ENCODE results near the gene COL4A2.

The COL4A2 gene

GRCh38 chr13:110397436-110398115 lies 90.5 kb downstream of the COL4A2 start:
- no peak overlapping the region for H3K4ac ChIP-seq (ENCODE audit: low read length)
- no peak overlapping the region for H4K8ac ChIP-seq (ENCODE audit: low read depth, low read length)
- no CpG with 5 or more reads among the region's 14 CpGs for WGBS, 2 donors (ENCODE audit: extremely low coverage in 2 of 2, insufficient read length in 2 of 2, insufficient replicate concordance in 1 of 2)
- no peak overlapping the region for H2AFZ ChIP-seq (ENCODE audit: low read length)
- no peak overlapping the region for H2BK120ac ChIP-seq (ENCODE audit: low read depth, low read length)
- H3K18ac ChIP-seq (ENCODE audit: low read length): no peak overlapping the region
- no peak overlapping the region for H2BK15ac ChIP-seq (ENCODE audit: low read length)
- H3K36me3 ChIP-seq (replicated peaks in 1 of 2; ENCODE audit: control insufficient read depth in 2 of 2, insufficient read depth in 2 of 2, low read length in 2 of 2): peaks cover 0 to 16% of the 10 kb centered on the region in 2 donors
- no peak overlapping the region for H2BK12ac ChIP-seq (ENCODE audit: low read length)
- no peak overlapping the region for H3K9ac ChIP-seq (ENCODE audit: low read depth, low read length, poor library complexity)
- no peaks in the 10 kb centered on the region for H3K27me3 ChIP-seq (ENCODE audit: control insufficient read depth in 3 of 3, insufficient read depth in 3 of 3, low read depth in 1 of 3, low read length in 3 of 3)
- no peak overlapping the region for H3K4me3 ChIP-seq (ENCODE audit: low read length in 2 of 2)
- no peak overlapping the region for H3K4me2 ChIP-seq (ENCODE audit: insufficient read depth, low read length, poor library complexity, severe bottlenecking)
- no peak overlapping the region for H2AK5ac ChIP-seq (ENCODE audit: low read depth, low read length)
- no peak for DNase-seq (ENCODE audit: low spot score)
- no peak overlapping the region for H2BK5ac ChIP-seq (ENCODE audit: low read length)
- no peaks in the 10 kb centered on the region for H3K4me1 ChIP-seq (ENCODE audit: control insufficient read depth in 2 of 2, insufficient read depth in 1 of 2, low read depth in 1 of 2, low read length in 2 of 2)
- no peak overlapping the region for H3K14ac ChIP-seq (ENCODE audit: low read length)
- no peaks in the 10 kb centered on the region for H3K79me1 ChIP-seq (ENCODE audit: low read depth, low read length)
- peaks cover 0 to 8% of the 10 kb centered on the region in 2 donors for H3K9me3 ChIP-seq (replicated peaks in 1 of 2; ENCODE audit: control insufficient read depth in 2 of 2, insufficient read depth in 1 of 2, low read depth in 1 of 2, low read length in 2 of 2)
- H3K27ac ChIP-seq (replicated peaks; ENCODE audit: low read length): no peak overlapping the region
- H3K23ac ChIP-seq (ENCODE audit: low read depth, low read length, poor library complexity): no peak overlapping the region
- H4K91ac ChIP-seq (ENCODE audit: low read depth, low read length, poor library complexity): no peak overlapping the region

- H3K4me1 ChIP-seq (ENCODE audit: control insufficient read depth in 2 of 2, insufficient read depth in 1 of 2, low read depth in 1 of 2, low read length in 2 of 2): peaks cover 0 to 1% of the 10 kb centered on the region in 2 donors
- H2BK5ac ChIP-seq (ENCODE audit: low read length): no peak overlapping the region
- peaks cover 0 to 18% of the 10 kb centered on the region in 2 donors for H3K36me3 ChIP-seq (replicated peaks in 1 of 2; ENCODE audit: control insufficient read depth in 2 of 2, insufficient read depth in 2 of 2, low read length in 2 of 2)
- H3K14ac ChIP-seq (ENCODE audit: low read length): no peak overlapping the region
- no peak overlapping the region for H2BK15ac ChIP-seq (ENCODE audit: low read length)
- peaks cover 0 to 6% of the 10 kb centered on the region in 2 donors for H3K9me3 ChIP-seq (replicated peaks in 1 of 2; ENCODE audit: control insufficient read depth in 2 of 2, insufficient read depth in 1 of 2, low read depth in 1 of 2, low read length in 2 of 2)
- WGBS, 2 donors (ENCODE audit: extremely low coverage in 2 of 2, insufficient read length in 2 of 2, insufficient replicate concordance in 1 of 2): no CpG with 5 or more reads among the region's 7 CpGs
- no peak overlapping the region for H3K4me3 ChIP-seq (ENCODE audit: low read length in 2 of 2)
- H3K18ac ChIP-seq (ENCODE audit: low read length): no peak overlapping the region
- no peak overlapping the region for H3K23ac ChIP-seq (ENCODE audit: low read depth, low read length, poor library complexity)
- no peak overlapping the region for H3K27ac ChIP-seq (replicated peaks; ENCODE audit: low read length)
- H3K4me2 ChIP-seq (ENCODE audit: insufficient read depth, low read length, poor library complexity, severe bottlenecking): no peak overlapping the region
- no peak for DNase-seq (ENCODE audit: low spot score)
- no peak overlapping the region for H4K91ac ChIP-seq (ENCODE audit: low read depth, low read length, poor library complexity)
- no peak overlapping the region for H3K4ac ChIP-seq (ENCODE audit: low read length)
- H2AFZ ChIP-seq (ENCODE audit: low read length): no peak overlapping the region
- no peaks in the 10 kb centered on the region for H3K27me3 ChIP-seq (ENCODE audit: control insufficient read depth in 3 of 3, insufficient read depth in 3 of 3, low read depth in 1 of 3, low read length in 3 of 3)
- H2AK5ac ChIP-seq (ENCODE audit: low read depth, low read length): no peak overlapping the region
- H2BK120ac ChIP-seq (ENCODE audit: low read depth, low read length): no peak overlapping the region
- no peak overlapping the region for H3K9ac ChIP-seq (ENCODE audit: low read depth, low read length, poor library complexity)
- H4K8ac ChIP-seq (ENCODE audit: low read depth, low read length): no peak overlapping the region
- no peak overlapping the region for H2BK12ac ChIP-seq (ENCODE audit: low read length)
- H3K79me1 ChIP-seq (ENCODE audit: low read depth, low read length): no peaks in the 10 kb centered on the region
These were observed 91.8 kb downstream of the COL4A2 start for GRCh38 chr13:110398564-110399507.

GRCh38 chr13:110399801-110400200 lies 92.7 kb downstream of the COL4A2 start:
- Histone ChIP-seq H3K23ac (ENCODE audit: low read depth, low read length, poor library complexity) (no peak overlapping the region), H3K9ac (ENCODE audit: low read depth, low read length, poor library complexity) (no peak overlapping the region), H3K79me1 (ENCODE audit: low read depth, low read length) (no peaks in the 10 kb centered on the region), H2BK12ac (ENCODE audit: low read length) (no peak overlapping the region), H3K4me1 (ENCODE audit: control insufficient read depth in 2 of 2, insufficient read depth in 1 of 2, low read depth in 1 of 2, low read length in 2 of 2) (peaks cover 0 to 1% of the 10 kb centered on the region in 2 donors), H2AFZ (ENCODE audit: low read length) (no peak overlapping the region), H2BK120ac (ENCODE audit: low read depth, low read length) (no peak overlapping the region), H3K4me2 (ENCODE audit: insufficient read depth, low read length, poor library complexity, severe bottlenecking) (no peak overlapping the region), H4K8ac (ENCODE audit: low read depth, low read length) (no peak overlapping the region), H3K36me3 (replicated peaks in 1 of 2; ENCODE audit: control insufficient read depth in 2 of 2, insufficient read depth in 2 of 2, low read length in 2 of 2) (peaks cover 0 to 17% of the 10 kb centered on the region in 2 donors), H3K27ac (replicated peaks; ENCODE audit: low read length) (no peak overlapping the region), H2BK15ac (ENCODE audit: low read length) (no peak overlapping the region), H3K18ac (ENCODE audit: low read length) (no peak overlapping the region), H3K4ac (ENCODE audit: low read length) (no peak overlapping the region), H2AK5ac (ENCODE audit: low read depth, low read length) (no peak overlapping the region), H2BK5ac (ENCODE audit: low read length) (no peak overlapping the region), H3K14ac (ENCODE audit: low read length) (no peak overlapping the region), H3K27me3 (ENCODE audit: control insufficient read depth in 3 of 3, insufficient read depth in 3 of 3, low read depth in 1 of 3, low read length in 3 of 3) (no peaks in the 10 kb centered on the region), H4K91ac (ENCODE audit: low read depth, low read length, poor library complexity) (no peak overlapping the region), H3K9me3 (replicated peaks in 1 of 2; ENCODE audit: control insufficient read depth in 2 of 2, insufficient read depth in 1 of 2, low read depth in 1 of 2, low read length in 2 of 2) (peaks cover 0 to 6% of the 10 kb centered on the region in 2 donors), H3K4me3 (ENCODE audit: low read length in 2 of 2) (no peak overlapping the region)
- DNase-seq (ENCODE audit: low spot score): no peak
- WGBS, 2 donors (ENCODE audit: extremely low coverage in 2 of 2, insufficient read length in 2 of 2, insufficient replicate concordance in 1 of 2): no CpG with 5 or more reads among the region's 2 CpGs
